HUDEP-2 (cell line): ENCODE results near the gene F7.
"Not testable (repeated sequence)": the region's sequence is repeated elsewhere in the genome, so short reads cannot be mapped to it uniquely, and the experiment has no call there.

ENCODE experiments used
- DNase-seq, 76 experiments: peaks; one replicate each; lab custom pipeline; 2025; ENCODE audit not compliant: unreplicated experiment in 76 of 76; lab: John Stamatoyannopoulos, UW

F7 gene

GRCh38 chr13:113150550-113151365, 45.2 kb downstream of the F7 start:
- no peak for DNase-seq

GRCh38 chr13:113151745-113152690, 46.4 kb downstream of the F7 start:
- no peak for DNase-seq

- no peak for DNase-seq
Measured at GRCh38 chr13:113152691-113152983, 47.0 kb downstream of the F7 start.

- DNase-seq, result peak in 12 of 76 experiments; percentile 13 to 65 (median 46)
Measured at GRCh38 chr13:113152984-113153809, 47.6 kb downstream of the F7 start.

GRCh38 chr13:113153810-113154748, 48.5 kb downstream of the F7 start:
- DNase-seq, result peak in 69 of 76 experiments; percentile 6 to 83 (median 59)

- no peak for DNase-seq
Measured at GRCh38 chr13:113155201-113155600, 49.6 kb downstream of the F7 start.

- no peak for DNase-seq
Measured at GRCh38 chr13:113155982-113156655, 50.5 kb downstream of the F7 start.

- DNase-seq, result peak in 6 of 76 experiments; percentile 4 to 24 (median 14)
Measured at GRCh38 chr13:113157206-113157928, 51.8 kb downstream of the F7 start.

- peak in 1 of 76 experiments; percentile 6 for DNase-seq
Measured at GRCh38 chr13:113157929-113158747, 52.5 kb downstream of the F7 start, which contains the start of gene PROZ. PROZ (plus strand) TSS chr13:113158648; CDS start chr13:113158661, 13 bp downstream.

GRCh38 chr13:113158946-113159345, 53.4 kb downstream of the F7 start:
- no peak for DNase-seq

- DNase-seq, result no peak
Measured at GRCh38 chr13:113159701-113160100, 54.1 kb downstream of the F7 start.

GRCh38 chr13:113160983-113161382, 55.4 kb downstream of the F7 start:
- DNase-seq, result no peak

GRCh38 chr13:113161433-113161832, 55.8 kb downstream of the F7 start:
- DNase-seq, result no peak

GRCh38 chr13:113161975-113162374, 56.4 kb downstream of the F7 start:
- DNase-seq, result not testable (repeated sequence)

GRCh38 chr13:113162783-113163685, 57.4 kb downstream of the F7 start:
- no peak for DNase-seq

- DNase-seq, result no peak
Measured at GRCh38 chr13:113164492-113164891, 58.9 kb downstream of the F7 start.

GRCh38 chr13:113166266-113166665, 60.7 kb downstream of the F7 start:
- DNase-seq, result no peak
